CD4-positive, alpha-beta memory T cell (primary cell): ENCODE measurements around the gene TEAD1. TPM values are rescaled to one million over a fixed set of nuclear protein-coding genes. Genes with fewer than 3 reads are reported as not detected.
"Not testable (repeated sequence)": the region's sequence is repeated elsewhere in the genome, so short reads cannot be mapped to it uniquely, and the experiment has no call there.

ENCODE experiments used
- CTCF ChIA-PET: fragments of 350-600 bp; sonication (Branson Sonifier 250); formaldehyde crosslinking; loops from one replicate; lab custom pipeline; 2021; ENCODE audit warnings: inconsistent platforms; ENCODE audit not compliant: partially characterized antibody; lab: Charles Lee
- POLR2A ChIA-PET: fragments of 350-600 bp; sonication (Branson Sonifier 250); formaldehyde crosslinking; loops from one replicate; lab custom pipeline; 2021; ENCODE audit not compliant: partially characterized antibody; lab: Charles Lee
- DNase-seq, 5 donors: peaks; one replicate each; pipeline versions ENCODE4 v3.0.0 to v3.0.0-alpha.2; 2020 to 2022; ENCODE audit warnings: mixed read lengths in 1 of 5
- H3K27ac ChIP-seq: one replicate; pipeline ENCODE4 v1.7.0; 2013; ENCODE audit warnings: low read depth, low read length
- H3K27me3 ChIP-seq: 2 replicates; pipeline ENCODE4 v1.7.0; 2013; ENCODE audit warnings: mild to moderate bottlenecking, low read length, moderate library complexity; ENCODE audit not compliant: insufficient read depth
- H3K36me3 ChIP-seq: 2 replicates; pipeline ENCODE4 v1.7.0; 2013; ENCODE audit warnings: mild to moderate bottlenecking, low read length, moderate library complexity; ENCODE audit not compliant: insufficient read depth
- H3K4me1 ChIP-seq: 2 replicates; pipeline ENCODE4 v1.7.0; 2013; ENCODE audit warnings: mild to moderate bottlenecking, low read length, moderate library complexity; ENCODE audit not compliant: insufficient read depth
- H3K4me3 ChIP-seq, 2 donors: one replicate each; pipeline ENCODE4 v1.7.0; 2013; ENCODE audit warnings: low read length in 2 of 2, mild to moderate bottlenecking in 1 of 2
- H3K9me3 ChIP-seq, 2 donors: one replicate each; pipeline ENCODE4 v1.7.0; 2013; ENCODE audit warnings: low read length in 2 of 2, control low read depth in 1 of 2; ENCODE audit not compliant: control insufficient read depth in 1 of 2
- H3K27ac Mint-ChIP-seq, 7 donors: one replicate each; pipeline ENCODE4 v1.8.0; 2020 to 2021; ENCODE audit warnings: mixed read lengths in 7 of 7, mild to moderate bottlenecking in 6 of 7, inconsistent platforms in 3 of 7, moderate library complexity in 3 of 7
- H3K27me3 Mint-ChIP-seq, 2 donors: one replicate each; pipeline ENCODE4 v1.8.0; 2020 to 2021; ENCODE audit warnings: mixed read lengths in 2 of 2
- H3K36me3 Mint-ChIP-seq, 2 donors: one replicate each; pipeline ENCODE4 v1.8.0; 2020 to 2021; ENCODE audit warnings: mixed read lengths in 2 of 2, inconsistent platforms in 1 of 2, mild to moderate bottlenecking in 1 of 2
- H3K4me1 Mint-ChIP-seq, 4 donors: one replicate each; pipeline ENCODE4 v1.8.0; 2020 to 2021; ENCODE audit warnings: mixed read lengths in 4 of 4, mild to moderate bottlenecking in 1 of 4
- H3K4me3 Mint-ChIP-seq, 8 donors: one replicate each; pipeline ENCODE4 v1.8.0; 2020 to 2021; ENCODE audit warnings: mixed read lengths in 8 of 8, mild to moderate bottlenecking in 7 of 8, moderate library complexity in 6 of 8, inconsistent platforms in 3 of 8
- H3K9me3 Mint-ChIP-seq, 8 donors: one replicate each; pipeline ENCODE4 v1.8.0; 2020 to 2021; ENCODE audit warnings: mixed read lengths in 8 of 8, mild to moderate bottlenecking in 5 of 8, inconsistent platforms in 3 of 8, moderate library complexity in 1 of 8
- intact Hi-C: fragments of 100-400 bp; cut with micrococcal nuclease; formaldehyde crosslinking; loops from one replicate; pipeline ENCODE4 v1.15.1; 2023
- polyA plus RNA-seq, 2 donors: library from polyadenylated mRNA; unstranded; fragments of 300-500 nt; fragmentation: Illumina TruSeq; gene quantifications; one replicate each; pipeline ENCODE4 v1.2.3, GENCODE V29; 2021
- total RNA-seq, 2 experiments: library from RNA; stranded (reverse); gene quantifications; one replicate each; pipeline ENCODE4 v1.2.3, GENCODE V29; 2021

The TEAD1 gene
- total and polyA plus RNA-seq, 4 experiments from 2014 or later = 0.15 to 1.1 (median 0.52) TPM; not detected in 1

- H3K27ac ChIP-seq, DNase-seq, H3K4me1 Mint-ChIP-seq, H3K4me1 ChIP-seq, H3K4me3 Mint-ChIP-seq, H3K9me3 ChIP-seq, H3K27ac Mint-ChIP-seq, H3K36me3 Mint-ChIP-seq, H3K9me3 Mint-ChIP-seq, H3K36me3 ChIP-seq, POLR2A ChIA-PET, H3K4me3 ChIP-seq, H3K27me3 ChIP-seq, intact Hi-C loops: not testable (repeated sequence)
- peaks cover 4 to 12% of the 10 kb centered on the region in 2 donors for H3K27me3 Mint-ChIP-seq
- CTCF ChIA-PET = interaction anchor here (1.0 to 1.8 kb wide), 3 partner anchors 9 to 13 kb away, joined by 4 to 7 read pairs (median 5); no protein-coding TSS in a partner anchor
Measured at GRCh38 chr11:12877508-12877907, 203.3 kb downstream of the TEAD1 start.

- Histone ChIP-seq H3K4me3 (no peak overlapping the region), H3K4me1 (no peaks in the 10 kb centered on the region), H3K27me3 (no peaks in the 10 kb centered on the region), H3K9me3 (no peaks in the 10 kb centered on the region), H3K36me3 (no peaks in the 10 kb centered on the region), H3K27ac (no peak overlapping the region)
- Mint-ChIP-seq H3K27me3 (peaks cover 2 to 11% of the 10 kb centered on the region in 2 donors), H3K9me3 (no peaks in the 10 kb centered on the region), H3K4me3 (no peak overlapping the region), H3K36me3 (no peaks in the 10 kb centered on the region), H3K4me1 (no peaks in the 10 kb centered on the region), H3K27ac (no peak overlapping the region)
- DNase-seq = no peak
- intact Hi-C loops = no loop called here
- ChIA-PET POLR2A (no interaction called here), CTCF (interaction anchor here (0.8 to 1.7 kb wide), 3 partner anchors 9 to 549 kb away, joined by 3 to 13 read pairs (median 5); no protein-coding TSS in a partner anchor)
Measured at GRCh38 chr11:12880327-12880726, 206.1 kb downstream of the TEAD1 start.

GRCh38 chr11:12882670-12883069 is 208.4 kb downstream of the TEAD1 start:
- no peaks in the 10 kb centered on the region for H3K4me1 Mint-ChIP-seq
- H3K36me3 ChIP-seq = no peaks in the 10 kb centered on the region
- no peaks in the 10 kb centered on the region for H3K9me3 Mint-ChIP-seq
- H3K27ac ChIP-seq = no peak overlapping the region
- no peak overlapping the region for H3K4me3 Mint-ChIP-seq
- CTCF ChIA-PET = interaction anchor here (1.3 to 2.3 kb wide), 4 partner anchors 10 to 601 kb away, joined by 3 to 8 read pairs (median 4); no protein-coding TSS in a partner anchor
- no peak overlapping the region for H3K27ac Mint-ChIP-seq
- H3K9me3 ChIP-seq = no peaks in the 10 kb centered on the region
- H3K4me3 ChIP-seq = no peak overlapping the region
- no peaks in the 10 kb centered on the region for H3K27me3 ChIP-seq
- peaks cover 2 to 10% of the 10 kb centered on the region in 2 donors for H3K27me3 Mint-ChIP-seq
- POLR2A ChIA-PET = interaction anchor here (0.6 kb wide), 1 partner anchor 231 kb away, joined by 3 read pairs; no protein-coding TSS in a partner anchor
- intact Hi-C loops = no loop called here
- H3K36me3 Mint-ChIP-seq = no peaks in the 10 kb centered on the region
- no peaks in the 10 kb centered on the region for H3K4me1 ChIP-seq
- DNase-seq = no peak

DNA sequence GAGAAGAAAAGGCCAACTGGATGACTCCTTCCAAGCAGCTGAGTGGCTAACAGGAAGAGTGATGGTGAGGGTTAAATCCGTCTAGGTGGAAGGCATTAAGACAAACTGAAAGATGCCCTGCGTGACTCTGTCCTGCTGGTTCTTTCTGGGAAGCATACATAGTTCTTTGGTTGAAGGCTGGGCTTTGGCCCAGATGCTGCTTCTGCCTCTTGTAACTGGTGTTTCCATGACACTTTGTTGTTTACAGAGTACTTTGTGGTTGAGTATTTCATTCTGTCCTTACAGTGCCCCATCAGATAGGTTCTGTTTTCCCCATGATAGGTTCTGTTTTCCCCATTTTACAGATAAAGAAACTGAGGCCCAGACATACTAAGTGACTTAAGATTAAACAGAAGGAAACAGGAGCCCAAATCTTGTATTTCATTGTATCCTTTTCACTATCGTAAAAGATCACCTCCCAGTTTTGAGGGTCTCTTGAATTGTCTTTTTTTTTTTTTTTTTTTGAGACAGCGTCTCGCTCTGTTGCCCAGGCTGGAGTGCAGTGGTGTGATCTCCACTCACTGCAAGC is 210.6 kb downstream of the TEAD1 start:
- DNase-seq = no peak
- intact Hi-C loops = no loop called here
- Histone ChIP-seq H3K27ac (no peak overlapping the region), H3K36me3 (no peaks in the 10 kb centered on the region), H3K9me3 (no peaks in the 10 kb centered on the region), H3K27me3 (no peaks in the 10 kb centered on the region), H3K4me3 (no peak overlapping the region), H3K4me1 (no peaks in the 10 kb centered on the region)
- Mint-ChIP-seq H3K9me3 (no peaks in the 10 kb centered on the region), H3K27ac (no peak overlapping the region), H3K27me3 (peaks cover 2 to 10% of the 10 kb centered on the region in 2 donors), H3K36me3 (no peaks in the 10 kb centered on the region), H3K4me3 (no peak overlapping the region), H3K4me1 (peaks cover 0 to 5% (median 1%) of the 10 kb centered on the region in 4 donors)
- POLR2A ChIA-PET = no interaction called here
- CTCF ChIA-PET = interaction anchor here (0.9 to 9.4 kb wide), 5 partner anchors 8 to 554 kb away, joined by 3 to 239 read pairs (median 5); no protein-coding TSS in a partner anchor

DNA sequence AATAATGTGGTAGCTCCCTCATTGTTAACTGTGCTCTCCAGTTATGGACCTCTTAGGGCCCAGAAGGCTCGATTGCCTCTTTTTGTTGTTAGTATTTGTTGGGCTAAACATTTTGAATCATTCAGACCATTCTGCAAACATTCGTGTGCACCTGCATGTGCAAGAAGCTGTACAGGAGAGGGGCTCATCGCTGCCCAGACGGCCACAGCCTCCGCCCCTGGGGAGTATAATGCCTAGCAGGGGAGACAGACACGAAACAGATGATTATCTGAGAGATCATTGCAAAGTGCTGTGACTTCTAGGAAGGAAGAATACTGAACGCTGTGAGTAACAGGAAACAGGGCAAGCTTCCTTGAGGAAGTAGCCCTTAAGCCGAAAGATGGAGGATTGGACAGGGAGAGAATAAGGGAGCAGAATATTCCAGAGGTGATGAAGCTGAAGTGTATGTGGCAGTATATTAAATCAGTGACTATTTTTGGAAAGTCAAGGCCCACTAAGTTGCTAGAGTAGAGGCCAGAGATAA is 211.6 kb downstream of the TEAD1 start:
- ChIA-PET POLR2A (no interaction called here), CTCF (interaction anchor here (1.1 to 9.4 kb wide), 2 partner anchors 8 to 555 kb away, joined by 4 to 239 read pairs; no protein-coding TSS in a partner anchor)
- no peak overlapping the region for H3K4me3 Mint-ChIP-seq
- intact Hi-C loops = no loop called here
- Histone ChIP-seq H3K27me3 (no peaks in the 10 kb centered on the region), H3K36me3 (no peaks in the 10 kb centered on the region), H3K27ac (no peak overlapping the region), H3K9me3 (no peaks in the 10 kb centered on the region), H3K4me3 (no peak overlapping the region), H3K4me1 (no peaks in the 10 kb centered on the region)
- H3K27ac Mint-ChIP-seq = no peak overlapping the region
- H3K9me3 Mint-ChIP-seq = no peaks in the 10 kb centered on the region
- no peak for DNase-seq
- H3K36me3 Mint-ChIP-seq = no peaks in the 10 kb centered on the region
- peaks cover 0 to 5% (median 1%) of the 10 kb centered on the region in 4 donors for H3K4me1 Mint-ChIP-seq
- H3K27me3 Mint-ChIP-seq = peaks cover 2 to 10% of the 10 kb centered on the region in 2 donors

GRCh38 chr11:12886508-12886907 is 212.3 kb downstream of the TEAD1 start:
- Histone ChIP-seq H3K9me3 (no peaks in the 10 kb centered on the region), H3K4me1 (no peaks in the 10 kb centered on the region), H3K27ac (no peak overlapping the region), H3K4me3 (no peak overlapping the region), H3K36me3 (no peaks in the 10 kb centered on the region), H3K27me3 (no peaks in the 10 kb centered on the region)
- peaks cover 0 to 5% (median 1%) of the 10 kb centered on the region in 4 donors for H3K4me1 Mint-ChIP-seq
- POLR2A ChIA-PET = no interaction called here
- intact Hi-C loops = no loop called here
- H3K4me3 Mint-ChIP-seq = no peak overlapping the region
- H3K27ac Mint-ChIP-seq = no peak overlapping the region
- H3K27me3 Mint-ChIP-seq = peaks cover 2 to 12% of the 10 kb centered on the region in 2 donors
- H3K9me3 Mint-ChIP-seq = peaks cover 0 to 1% (median 0%) of the 10 kb centered on the region in 8 donors
- no peak for DNase-seq
- H3K36me3 Mint-ChIP-seq = no peaks in the 10 kb centered on the region
- CTCF ChIA-PET = interaction anchor here (0.7 to 9.4 kb wide), 3 partner anchors 9 to 598 kb away, joined by 3 to 239 read pairs (median 4); no protein-coding TSS in a partner anchor

GRCh38 chr11:12888525-12889158 is 214.4 kb downstream of the TEAD1 start:
- H3K27me3 Mint-ChIP-seq = peaks cover 3 to 16% of the 10 kb centered on the region in 2 donors
- intact Hi-C loops = loop anchor here (1.0 kb wide), 4 partner anchors 289 to 600 kb away; no protein-coding TSS in a partner anchor
- ChIA-PET POLR2A (interaction anchor here (1.0 kb wide), 1 partner anchor 557 kb away, joined by 9 read pairs; no protein-coding TSS in a partner anchor), CTCF (interaction anchor here (0.8 to 9.4 kb wide), 30 partner anchors 8 to 841 kb away, joined by 3 to 239 read pairs (median 5); no protein-coding TSS in a partner anchor)
- Histone ChIP-seq H3K27ac (no peak overlapping the region), H3K27me3 (no peaks in the 10 kb centered on the region), H3K9me3 (no peaks in the 10 kb centered on the region), H3K36me3 (no peaks in the 10 kb centered on the region), H3K4me3 (no peak overlapping the region), H3K4me1 (no peaks in the 10 kb centered on the region)
- H3K4me1 Mint-ChIP-seq = peaks cover 0 to 5% (median 1%) of the 10 kb centered on the region in 4 donors
- H3K27ac Mint-ChIP-seq = no peak overlapping the region
- H3K4me3 Mint-ChIP-seq = no peak overlapping the region
- peaks cover 0 to 1% (median 0%) of the 10 kb centered on the region in 8 donors for H3K9me3 Mint-ChIP-seq
- peak; percentile 52 to 57 (median 56) for DNase-seq
- H3K36me3 Mint-ChIP-seq = no peaks in the 10 kb centered on the region
